ENCODE data around the gene RAB11B.
A peak's percentile ranks its signal among the peaks of the same experiment; 100 is the strongest.
"Not testable (repeated sequence)": the region's sequence is repeated elsewhere in the genome, so short reads cannot be mapped to it uniquely, and the experiment has no call there.

The RAB11B gene

DNA sequence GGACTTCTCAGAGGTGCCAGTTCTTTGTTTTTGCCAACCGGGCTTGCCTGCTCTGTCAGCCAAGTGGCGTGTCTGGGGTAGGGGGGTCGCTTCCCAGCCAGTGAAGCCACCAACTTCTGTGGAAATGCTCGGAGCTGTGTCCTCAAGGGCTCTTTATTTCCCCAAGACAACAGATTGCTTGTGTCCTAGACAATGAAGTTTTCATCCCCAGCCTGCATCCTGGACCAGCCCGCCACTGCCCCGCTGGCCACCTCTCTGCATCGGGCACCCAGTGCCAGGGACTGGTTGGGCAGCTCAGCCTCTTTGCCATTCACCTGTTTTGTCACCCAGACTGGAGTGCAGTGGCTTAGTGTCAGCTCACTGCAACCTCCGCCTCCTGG, 3.7 kb downstream of the RAB11B start:
- DNase-seq (ENCODE audit: low read depth, low spot score): no peak

GRCh38 chr19:8395621-8396082, 5.5 kb downstream of the RAB11B start:
- no peak for DNase-seq (ENCODE audit: low read depth, low spot score)

- no peak for DNase-seq (ENCODE audit: low read depth, low spot score)
Observed at GRCh38 chr19:8396185-8396562, 6.0 kb downstream of the RAB11B start.

- no peak for DNase-seq (ENCODE audit: low read depth, low spot score)
Observed at GRCh38 chr19:8396563-8397203, 6.5 kb downstream of the RAB11B start.

DNA sequence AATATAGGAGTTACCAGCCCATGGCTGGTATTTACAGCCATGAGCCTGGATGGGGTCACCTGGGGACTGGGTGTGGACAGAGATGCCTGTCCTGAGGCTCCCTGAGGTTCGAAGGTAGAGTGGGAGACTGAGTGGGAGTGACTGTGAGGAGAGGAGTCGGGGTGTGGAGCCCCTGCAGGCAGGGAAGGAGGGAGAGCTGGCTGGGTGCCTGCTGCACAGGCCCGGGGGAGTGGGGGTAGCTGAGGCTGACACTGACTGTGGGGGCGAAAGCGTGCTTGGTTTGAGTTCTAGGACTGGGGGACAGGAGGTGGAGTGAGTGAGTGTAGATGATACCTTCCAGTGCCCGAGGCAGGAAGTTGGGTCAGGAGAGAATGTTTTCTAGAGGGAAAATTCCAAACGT, 7.1 kb downstream of the RAB11B start:
- DNase-seq (ENCODE audit: low read depth, low spot score): no peak

DNA sequence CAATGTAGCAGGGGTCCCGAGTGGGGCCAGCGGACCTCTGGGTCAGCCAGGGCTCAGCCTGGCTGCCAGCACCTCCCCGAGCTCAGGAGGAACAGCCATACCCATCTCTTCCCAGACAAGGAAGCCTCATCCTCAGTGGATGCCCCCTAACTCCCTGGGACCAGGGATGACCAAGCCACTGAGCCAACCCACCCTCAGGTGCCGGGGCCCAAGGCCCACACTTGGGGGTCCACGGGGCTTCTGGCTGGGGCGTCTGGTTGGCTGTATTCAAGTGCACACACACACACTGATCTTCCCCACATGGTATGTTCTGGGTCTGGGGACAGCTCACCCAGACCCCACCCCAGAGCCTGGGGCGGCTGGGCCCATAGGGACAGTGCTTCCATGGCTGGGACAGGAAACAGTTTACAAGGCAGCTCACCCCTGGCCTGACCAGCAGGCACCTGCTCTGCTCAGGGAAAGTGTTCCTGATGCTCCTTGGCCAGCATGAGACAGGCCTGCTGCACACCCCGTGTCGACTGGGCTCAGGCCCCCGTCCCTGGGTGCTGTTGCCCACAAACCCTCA, 7.7 kb downstream of the RAB11B start:
- no peak for DNase-seq (ENCODE audit: low read depth, low spot score)

GRCh38 chr19:8398311-8398771, 8.2 kb downstream of the RAB11B start:
- no peak for DNase-seq (ENCODE audit: low read depth, low spot score)

DNA sequence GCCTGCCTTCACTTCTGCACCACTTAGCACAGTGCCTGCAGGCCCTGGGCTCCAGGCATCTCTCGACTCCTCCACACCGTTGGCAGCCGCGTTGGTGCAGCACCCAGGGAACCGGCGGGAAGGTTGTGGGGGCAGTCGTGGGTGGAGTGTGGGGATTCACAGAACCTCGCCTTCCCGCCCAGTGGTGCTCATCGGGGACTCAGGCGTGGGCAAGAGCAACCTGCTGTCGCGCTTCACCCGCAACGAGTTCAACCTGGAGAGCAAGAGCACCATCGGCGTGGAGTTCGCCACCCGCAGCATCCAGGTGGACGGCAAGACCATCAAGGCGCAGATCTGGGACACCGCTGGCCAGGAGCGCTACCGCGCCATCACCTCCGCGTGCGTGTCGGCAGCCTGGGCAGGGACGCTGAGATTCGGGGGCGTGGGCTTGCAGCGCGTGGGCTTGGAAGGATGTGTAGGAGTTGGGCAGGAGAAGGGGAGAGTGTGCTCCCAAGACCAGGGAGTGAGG, 9.6 kb downstream of the RAB11B start:
- no peak for DNase-seq (ENCODE audit: low read depth, low spot score)

DNA sequence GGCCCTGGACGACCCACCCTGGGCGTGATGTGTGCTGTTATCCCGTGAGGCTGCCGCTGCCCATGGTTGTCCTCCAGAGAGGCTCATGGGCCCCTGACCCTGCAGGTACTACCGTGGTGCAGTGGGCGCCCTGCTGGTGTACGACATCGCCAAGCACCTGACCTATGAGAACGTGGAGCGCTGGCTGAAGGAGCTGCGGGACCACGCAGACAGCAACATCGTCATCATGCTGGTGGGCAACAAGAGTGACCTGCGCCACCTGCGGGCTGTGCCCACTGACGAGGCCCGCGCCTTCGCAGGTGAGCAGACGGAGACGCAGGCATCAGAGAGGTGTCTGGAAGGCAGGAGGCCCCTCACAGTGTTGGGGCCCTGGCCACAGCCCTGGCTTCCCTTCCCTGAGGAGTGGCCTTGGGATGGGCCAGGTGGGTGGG, 11.8 kb downstream of the RAB11B start:
- DNase-seq (ENCODE audit: low read depth, low spot score): no peak

DNA sequence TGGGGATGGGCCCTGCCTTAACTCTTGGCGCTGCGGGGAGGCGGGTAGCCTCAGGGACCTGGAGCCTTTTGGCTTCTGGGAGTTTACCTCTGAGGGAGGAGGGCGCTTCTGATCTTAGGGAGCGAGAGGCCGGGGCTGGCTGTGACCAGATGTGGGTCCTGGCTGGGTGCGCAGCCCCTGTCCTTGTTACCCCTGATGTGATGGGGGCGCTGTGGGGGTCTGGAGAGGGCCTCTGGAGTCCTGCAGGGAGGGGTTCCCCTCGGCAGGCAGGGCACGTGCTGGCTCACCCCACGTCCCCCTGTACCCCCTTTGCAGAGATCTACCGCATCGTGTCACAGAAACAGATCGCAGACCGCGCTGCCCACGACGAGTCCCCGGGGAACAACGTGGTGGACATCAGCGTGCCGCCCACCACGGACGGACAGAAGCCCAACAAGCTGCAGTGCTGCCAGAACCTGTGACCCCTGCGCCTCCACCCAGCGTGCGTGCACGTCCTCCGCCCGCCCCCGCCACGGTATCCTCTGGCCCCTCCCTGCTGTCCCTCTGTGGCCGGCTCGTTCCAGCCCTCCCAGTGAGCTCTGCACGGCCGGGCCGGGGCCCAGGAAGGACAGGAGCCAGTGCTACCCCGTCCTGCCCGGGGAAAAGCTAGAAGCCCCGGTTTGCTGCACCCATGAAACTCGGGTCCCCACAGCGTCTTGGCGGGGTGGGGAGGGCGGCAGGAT, 13.1 kb downstream of the RAB11B start:
- DNase-seq (ENCODE audit: low read depth, low spot score): no peak

DNA sequence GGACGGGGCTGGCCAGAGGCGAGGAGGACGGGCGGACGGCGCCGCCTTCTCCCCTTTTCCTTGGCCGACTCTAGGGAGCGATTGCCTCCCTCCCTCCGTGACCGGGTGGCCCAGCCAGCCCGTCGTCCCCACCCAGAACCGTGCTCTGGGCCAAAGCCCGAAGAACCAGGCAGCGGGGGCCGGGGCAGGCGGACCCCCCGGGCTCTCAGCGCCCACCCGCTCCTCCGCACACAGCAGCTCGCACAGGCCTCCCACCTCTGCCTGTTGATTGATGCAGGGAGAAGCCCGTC, 13.6 kb downstream of the RAB11B start:
- DNase-seq (ENCODE audit: low read depth, low spot score): no peak

- no peak for DNase-seq (ENCODE audit: low read depth, low spot score)
Observed at GRCh38 chr19:8404391-8405151, 14.4 kb downstream of the RAB11B start.

- not testable (repeated sequence) for DNase-seq (ENCODE audit: low read depth, low spot score)
Observed at GRCh38 chr19:8410718-8411117, 20.6 kb downstream of the RAB11B start.

GRCh38 chr19:8412783-8413628, 22.8 kb downstream of the RAB11B start, which contains the start of gene MARCHF2:
Gene MARCHF2, plus strand, starts transcription at chr19:8413305. Its CDS starts 8,536 bp downstream, at chr19:8421841.
- DNase-seq (ENCODE audit: low read depth, low spot score): peak; percentile 88

- no peak for DNase-seq (ENCODE audit: low read depth, low spot score)
Observed at GRCh38 chr19:8413629-8413995, 23.5 kb downstream of the RAB11B start.

DNA sequence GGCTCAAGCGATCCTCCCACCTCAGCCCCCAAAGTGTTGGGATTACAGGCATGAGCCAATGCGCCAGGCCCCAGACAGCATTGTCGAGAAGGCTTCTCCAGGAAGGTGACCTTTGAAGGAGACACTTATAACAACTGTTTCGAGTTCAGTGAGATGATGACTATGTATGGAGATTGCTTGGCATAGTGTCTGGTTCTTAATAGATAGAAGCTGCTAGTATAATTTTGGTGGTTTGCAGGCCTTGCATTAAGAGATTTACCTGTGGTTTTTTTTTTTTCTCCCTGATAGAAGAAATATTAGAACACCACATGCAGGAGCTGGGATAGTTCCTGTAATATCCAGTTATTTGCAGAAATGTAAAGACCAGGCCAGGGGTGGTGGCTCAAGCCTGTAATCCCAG, 26.6 kb downstream of the RAB11B start:
- no peak for DNase-seq (ENCODE audit: low read depth, low spot score)

DNA sequence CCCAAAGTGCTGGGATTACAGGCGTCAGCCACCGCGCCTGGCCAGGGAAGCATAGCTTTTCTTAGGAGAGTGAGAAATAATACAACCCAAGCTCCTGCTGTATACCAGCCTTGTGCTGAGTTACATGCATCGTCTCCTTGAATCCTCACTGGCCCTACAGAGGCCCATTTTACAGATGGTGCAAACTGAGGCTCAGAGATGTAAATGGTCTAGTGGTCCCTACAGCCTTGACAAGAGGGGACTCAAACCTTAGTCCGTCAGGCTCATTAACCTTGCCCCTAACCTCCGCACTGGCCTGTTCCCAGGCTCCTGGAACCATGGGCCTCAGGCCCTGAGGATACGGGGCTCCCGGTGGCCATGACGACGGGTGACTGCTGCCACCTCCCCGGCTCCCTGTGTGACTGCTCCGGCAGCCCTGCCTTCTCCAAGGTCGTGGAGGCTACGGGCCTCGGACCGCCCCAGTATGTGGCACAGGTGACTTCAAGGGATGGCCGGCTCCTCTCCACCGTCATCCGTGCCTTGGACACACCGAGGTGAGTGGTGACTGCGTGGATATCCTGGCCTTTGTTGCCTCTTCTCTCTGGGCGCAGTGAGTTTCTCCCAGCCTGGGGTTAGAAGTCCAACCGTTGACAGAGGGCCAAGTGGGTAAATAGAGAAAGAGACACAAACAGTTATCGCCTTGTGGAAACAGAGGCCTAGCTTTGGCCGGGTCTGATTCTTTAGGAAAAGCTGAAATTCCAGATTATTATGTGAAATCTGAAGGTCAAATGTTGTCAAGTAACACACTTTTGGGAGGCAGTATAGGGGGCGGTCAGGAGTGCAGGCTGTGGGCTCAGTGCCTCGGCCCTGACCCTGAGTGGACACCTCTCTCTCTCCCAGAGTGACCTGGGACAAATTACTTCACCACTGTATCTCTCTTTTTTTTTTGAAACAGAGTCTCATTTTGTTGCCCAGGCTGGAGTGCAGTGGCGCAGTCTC, 31.6 kb downstream of the RAB11B start:
- DNase-seq (ENCODE audit: low read depth, low spot score): no peak

DNA sequence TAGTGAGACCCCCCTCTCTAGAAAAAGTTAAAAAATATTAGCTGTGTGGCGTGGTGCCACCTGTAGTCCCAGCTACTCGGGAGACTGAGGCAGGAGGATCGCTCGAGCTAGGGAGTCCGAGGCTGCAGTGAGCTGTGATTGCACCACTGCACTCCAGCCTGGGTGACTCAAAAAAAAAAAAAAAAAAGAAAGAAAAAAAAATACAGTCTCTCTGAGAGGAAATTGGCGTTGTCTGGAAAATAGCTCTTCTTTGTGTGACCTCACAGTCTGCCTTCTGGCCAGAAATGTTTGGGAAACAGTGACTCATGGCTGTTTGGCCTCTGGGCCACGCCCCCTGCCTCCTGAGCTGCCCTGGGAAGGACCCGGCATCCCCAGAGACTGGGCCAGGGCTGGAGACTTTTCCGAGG, 33.7 kb downstream of the RAB11B start:
- DNase-seq (ENCODE audit: low read depth, low spot score): peak; percentile 87

- not testable (repeated sequence) for DNase-seq (ENCODE audit: low read depth, low spot score)
Observed at GRCh38 chr19:8425331-8425730, 35.2 kb downstream of the RAB11B start.

GRCh38 chr19:8426283-8426682, 36.1 kb downstream of the RAB11B start:
- DNase-seq (ENCODE audit: low read depth, low spot score): no peak
